ENCODE results near the gene SMCO1.
"Not testable (repeated sequence)": the region's sequence is repeated elsewhere in the genome, so short reads cannot be mapped to it uniquely, and the experiment has no call there.

The SMCO1 gene

GRCh38 chr3:196492080-196492479 is 23.1 kb downstream of the SMCO1 start:
- DNase-seq (ENCODE audit: low read depth, low spot score) = no peak

GRCh38 chr3:196489747-196490146 is 25.4 kb downstream of the SMCO1 start:
- no peak for DNase-seq (ENCODE audit: low read depth, low spot score)

GRCh38 chr3:196486263-196486662 is 28.9 kb downstream of the SMCO1 start:
- no peak for DNase-seq (ENCODE audit: low read depth, low spot score)

DNA sequence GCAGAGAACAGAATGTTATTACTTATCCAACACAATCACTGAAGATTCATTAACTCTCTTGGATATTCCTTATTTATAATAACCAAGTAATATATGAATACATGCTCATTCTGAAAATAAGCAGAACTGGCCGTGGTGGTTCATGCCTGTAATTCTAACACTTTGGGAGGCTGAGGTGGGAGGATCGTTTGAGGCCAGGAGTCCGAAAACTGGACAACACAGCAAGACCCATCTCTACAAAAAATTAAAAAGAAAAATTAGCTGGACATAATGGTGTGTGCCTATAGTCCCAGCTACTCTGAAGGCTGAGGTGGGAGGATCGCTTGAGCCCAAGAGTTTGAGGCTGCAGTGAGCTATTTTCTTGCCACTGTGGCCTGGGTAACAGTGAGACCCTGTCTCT is 37.5 kb downstream of the SMCO1 start:
- no peak for DNase-seq (ENCODE audit: low read depth, low spot score)

- no peak for DNase-seq (ENCODE audit: low read depth, low spot score)
These were observed 42.9 kb downstream of the SMCO1 start for GRCh38 chr3:196472286-196472685.

DNA sequence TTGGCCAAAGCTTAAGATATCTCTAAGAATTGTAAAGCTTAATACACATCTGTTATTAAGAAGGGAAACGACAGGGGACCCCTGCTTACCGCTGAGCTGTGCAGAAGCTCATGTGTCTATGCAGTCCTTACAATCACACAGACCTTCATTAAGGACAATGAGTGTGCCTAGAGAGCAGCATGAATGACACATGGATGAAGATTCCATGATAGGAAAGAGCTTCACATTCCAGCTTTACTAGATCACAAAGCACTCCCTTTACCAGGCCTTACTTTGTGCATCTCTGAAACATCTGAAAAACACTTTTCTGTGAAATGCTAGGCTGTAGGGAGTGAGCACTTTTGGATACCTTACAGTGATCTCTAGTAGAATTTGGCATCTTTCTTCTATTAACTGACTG is 43.6 kb downstream of the SMCO1 start:
- DNase-seq (ENCODE audit: low read depth, low spot score) = no peak

GRCh38 chr3:196470182-196470581 is 45.0 kb downstream of the SMCO1 start:
- not testable (repeated sequence) for DNase-seq (ENCODE audit: low read depth, low spot score)

DNA sequence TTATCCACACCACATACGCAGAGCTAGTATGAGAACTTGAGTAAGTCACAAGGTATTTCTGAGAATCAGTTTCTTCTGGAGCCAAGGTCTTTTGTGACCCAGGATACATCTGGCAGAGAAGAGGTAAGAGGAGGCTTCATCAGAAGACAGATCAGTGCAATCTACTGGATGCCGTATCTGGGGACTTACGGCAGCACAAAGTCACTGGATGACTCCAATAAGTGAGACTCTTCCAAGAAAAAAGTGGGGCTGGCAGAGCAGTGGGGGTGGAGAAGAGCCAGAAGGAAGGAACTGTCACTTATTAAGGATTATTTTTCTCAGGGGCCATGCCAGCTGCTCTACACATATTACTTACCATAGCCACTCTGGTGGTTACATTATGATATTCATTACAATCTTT is 51.3 kb downstream of the SMCO1 start:
- no peak for DNase-seq (ENCODE audit: low read depth, low spot score)

DNA sequence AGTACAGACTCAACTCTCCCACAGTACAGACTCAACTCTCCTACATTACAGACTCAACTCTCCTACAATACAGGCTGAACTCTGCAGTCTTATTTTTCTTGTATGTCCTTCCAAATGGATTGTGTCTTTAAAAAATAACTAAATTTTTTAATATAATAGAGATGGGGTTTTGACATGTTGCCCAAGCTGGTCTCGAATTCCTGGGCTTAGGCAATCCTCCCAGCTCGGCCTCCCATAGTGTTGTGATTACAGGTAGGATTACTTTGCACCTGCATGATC is 51.7 kb downstream of the SMCO1 start:
- no peak for DNase-seq (ENCODE audit: low read depth, low spot score)

- DNase-seq (ENCODE audit: low read depth, low spot score) = not testable (repeated sequence)
These were observed 52.3 kb downstream of the SMCO1 start for GRCh38 chr3:196462680-196463477.

GRCh38 chr3:196458063-196458462 is 57.1 kb downstream of the SMCO1 start:
- no peak for DNase-seq (ENCODE audit: low read depth, low spot score)

- not testable (repeated sequence) for DNase-seq (ENCODE audit: low read depth, low spot score)
These were observed 57.7 kb downstream of the SMCO1 start for GRCh38 chr3:196457470-196457869.

Data from activated CD4-positive, CD25-positive, alpha-beta regulatory T cell treated with anti-CD3 and anti-CD28 coated beads, Interleukin-2, amount 50 U/mL, for 16 hours (primary cell).